NCI-H446 treated with DMSO at 0.1 percent for 48 hours (cell line): ENCODE results near the gene ACKR2.
A peak's percentile ranks its signal among the peaks of the same experiment; 100 is the strongest.
"Not testable (repeated sequence)": the region's sequence is repeated elsewhere in the genome, so short reads cannot be mapped to it uniquely, and the experiment has no call there.

ENCODE experiments used
- DNase-seq: peaks from one replicate; lab custom pipeline; 2025; lab: John Stamatoyannopoulos, UW

ACKR2 gene

DNA sequence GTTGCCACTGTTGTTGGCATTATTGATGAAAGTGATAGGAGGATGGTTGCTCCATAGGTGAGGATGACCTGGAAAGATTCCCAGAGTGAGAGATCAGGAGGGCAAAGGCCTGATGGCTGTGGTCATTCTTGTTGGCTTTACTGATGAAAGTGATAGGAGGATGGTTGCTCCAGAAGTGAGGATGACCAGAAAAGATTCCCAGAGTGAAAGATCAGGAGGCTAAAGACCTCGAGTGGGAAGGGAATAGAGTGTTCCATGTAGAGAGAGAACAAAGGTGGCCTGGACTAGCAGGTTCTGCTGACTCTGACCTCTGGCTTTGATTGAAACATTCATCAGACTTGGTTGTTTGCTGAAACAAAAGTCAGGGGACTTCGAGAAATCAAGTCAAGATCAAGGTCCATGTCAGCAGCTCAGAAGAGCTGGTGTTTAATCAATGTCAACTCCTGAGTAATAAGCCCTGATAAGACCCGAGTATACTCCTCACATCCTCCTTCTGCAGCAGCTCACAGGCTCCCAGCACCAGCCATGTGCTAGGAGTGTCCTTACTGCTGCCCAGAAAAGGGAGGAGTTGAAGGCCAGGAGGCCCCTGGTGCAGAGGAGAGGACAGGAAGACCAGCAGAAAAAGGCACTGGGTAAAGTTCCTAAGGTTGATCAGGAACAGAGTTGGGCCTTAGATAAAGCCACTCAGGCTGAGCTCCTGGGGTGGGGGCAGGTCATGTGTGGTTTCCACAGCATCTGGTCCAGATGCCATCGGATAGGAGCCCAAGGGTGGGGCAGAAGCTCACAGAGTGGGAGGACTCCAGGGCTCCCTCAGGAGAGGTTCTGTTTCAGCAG is 46.5 kb downstream of the ACKR2 start:
- DNase-seq, result no peak

DNA sequence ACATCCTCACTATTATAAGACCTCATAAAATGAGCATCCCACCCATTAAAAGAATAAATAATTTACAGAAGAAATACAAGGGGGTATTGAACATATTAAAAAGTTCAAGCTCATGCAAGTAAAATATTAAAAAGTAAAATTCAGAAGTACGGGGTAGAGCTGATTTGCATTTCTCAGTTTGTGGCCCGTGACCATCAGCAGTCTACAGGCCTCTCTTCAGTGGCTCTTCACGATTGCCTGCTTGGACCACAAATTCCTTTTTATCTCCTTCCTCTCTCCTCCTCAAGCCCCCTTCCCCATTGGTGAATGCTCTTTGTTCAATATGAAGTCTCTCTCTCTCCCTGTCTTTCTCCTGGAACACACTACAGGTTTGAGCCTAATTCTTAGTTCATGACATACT is 47.3 kb downstream of the ACKR2 start:
- no peak for DNase-seq

DNA sequence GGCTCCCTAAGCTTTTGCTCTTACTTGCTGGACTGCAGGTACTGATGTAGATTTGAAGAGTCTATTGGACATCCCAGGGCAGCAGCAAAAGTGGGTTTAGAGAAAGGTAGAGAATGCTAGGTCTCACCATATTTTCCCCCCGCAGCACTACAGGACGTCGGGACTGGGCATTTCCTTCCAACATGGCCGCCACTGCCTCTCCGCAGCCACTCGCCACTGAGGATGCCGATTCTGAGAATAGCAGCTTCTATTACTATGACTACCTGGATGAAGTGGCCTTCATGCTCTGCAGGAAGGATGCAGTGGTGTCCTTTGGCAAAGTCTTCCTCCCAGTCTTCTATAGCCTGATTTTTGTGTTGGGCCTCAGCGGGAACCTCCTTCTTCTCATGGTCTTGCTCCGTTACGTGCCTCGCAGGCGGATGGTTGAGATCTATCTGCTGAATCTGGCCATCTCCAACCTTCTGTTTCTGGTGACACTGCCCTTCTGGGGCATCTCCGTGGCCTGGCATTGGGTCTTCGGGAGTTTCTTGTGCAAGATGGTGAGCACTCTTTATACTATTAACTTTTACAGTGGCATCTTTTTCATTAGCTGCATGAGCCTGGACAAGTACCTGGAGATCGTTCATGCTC is 55.2 kb downstream of the ACKR2 start:
- no peak for DNase-seq

DNA sequence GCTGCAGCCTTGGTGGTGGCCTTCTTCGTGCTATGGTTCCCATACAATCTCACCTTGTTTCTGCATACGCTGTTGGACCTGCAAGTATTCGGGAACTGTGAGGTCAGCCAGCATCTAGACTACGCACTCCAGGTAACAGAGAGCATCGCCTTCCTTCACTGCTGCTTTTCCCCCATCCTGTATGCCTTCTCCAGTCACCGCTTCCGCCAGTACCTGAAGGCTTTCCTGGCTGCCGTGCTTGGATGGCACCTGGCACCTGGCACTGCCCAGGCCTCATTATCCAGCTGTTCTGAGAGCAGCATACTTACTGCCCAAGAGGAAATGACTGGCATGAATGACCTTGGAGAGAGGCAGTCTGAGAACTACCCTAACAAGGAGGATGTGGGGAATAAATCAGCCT is 56.0 kb downstream of the ACKR2 start:
- no peak for DNase-seq

DNA sequence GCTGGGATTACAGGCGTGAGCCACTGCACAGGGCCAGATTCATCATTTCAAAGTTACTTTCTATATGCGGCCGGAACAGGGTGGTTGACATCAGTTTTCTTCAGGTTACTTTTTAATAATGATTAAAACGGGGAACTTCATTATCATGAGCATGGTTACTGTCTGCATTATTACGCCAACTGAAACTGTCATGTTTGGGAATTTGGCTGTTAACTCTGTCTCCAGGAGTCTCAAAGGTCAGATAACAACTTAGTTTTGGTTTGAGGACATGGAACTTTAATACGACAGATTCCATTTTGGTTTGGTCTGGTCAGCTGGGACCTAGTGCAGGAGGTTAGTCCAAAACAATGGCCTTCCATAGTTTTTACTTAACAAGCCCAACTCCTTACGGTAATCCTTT is 57.9 kb downstream of the ACKR2 start:
- no peak for DNase-seq

DNA sequence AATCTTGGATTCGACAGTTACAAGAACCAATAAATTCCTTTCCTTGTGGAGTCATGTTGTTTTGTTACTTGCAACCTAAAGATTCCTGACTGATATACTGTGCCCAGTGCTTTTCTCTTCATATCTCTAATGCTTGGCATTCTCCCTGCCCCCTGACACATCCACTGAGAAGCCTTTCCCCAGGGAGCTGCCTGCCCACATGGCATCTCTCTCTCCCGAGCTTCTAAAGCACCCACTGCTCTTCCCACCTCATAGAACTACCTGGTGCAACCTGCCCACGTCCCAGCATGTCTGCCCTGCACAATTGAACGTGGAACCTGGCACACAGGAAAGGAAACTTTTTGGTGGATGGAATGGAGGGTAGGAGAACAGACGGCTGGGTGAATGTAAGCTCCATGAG is 59.6 kb downstream of the ACKR2 start:
- DNase-seq, result no peak

DNA sequence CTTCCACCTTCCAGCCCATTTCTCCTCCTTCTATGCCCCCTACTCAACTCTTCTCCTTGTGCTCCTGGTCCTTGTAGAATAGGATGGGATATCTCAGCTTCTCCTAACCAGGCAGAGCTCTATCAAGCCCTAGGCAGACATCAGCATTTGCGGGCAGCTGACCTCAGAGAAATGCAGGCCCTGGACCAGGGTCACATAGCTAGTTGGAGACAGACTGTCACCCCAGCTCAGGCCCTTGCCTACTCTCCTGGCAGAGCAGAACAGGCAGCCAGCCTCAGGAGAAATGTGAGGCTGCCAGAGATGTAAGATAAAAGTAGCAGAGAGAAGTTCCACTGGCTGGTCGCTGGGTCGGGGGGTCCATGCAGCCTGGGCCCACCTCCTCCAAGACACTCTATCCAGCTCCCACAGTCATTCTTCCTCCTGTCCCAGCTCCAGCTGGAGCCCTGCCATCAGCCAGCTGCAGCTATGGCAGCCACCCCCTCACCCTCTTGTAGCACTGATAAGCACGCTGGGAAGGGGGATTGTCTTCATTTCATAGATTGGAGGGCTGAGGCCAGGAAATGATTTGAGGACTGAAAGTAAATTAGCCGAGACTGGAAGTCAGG is 62.4 kb downstream of the ACKR2 start:
- DNase-seq, result no peak

DNA sequence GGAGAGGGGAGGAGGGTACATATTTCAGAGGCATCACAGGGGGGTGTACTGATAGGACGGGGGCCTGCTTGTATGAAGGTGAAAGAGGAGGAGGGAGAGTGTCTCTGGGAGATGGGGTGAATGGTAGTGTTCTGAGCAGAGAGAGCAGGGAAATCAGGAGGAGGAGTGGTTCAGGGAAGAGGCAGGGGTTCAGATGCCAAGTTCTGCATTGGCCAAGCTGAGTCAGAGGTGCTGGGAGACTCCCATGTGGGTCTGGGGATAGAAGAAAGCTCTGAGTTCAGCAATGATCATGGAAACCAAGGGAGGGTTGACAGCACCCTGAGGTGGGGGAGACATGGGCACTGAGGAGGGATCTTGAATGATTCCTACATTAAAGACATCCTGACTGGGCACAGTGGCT is 63.5 kb downstream of the ACKR2 start:
- DNase-seq, result no peak

DNA sequence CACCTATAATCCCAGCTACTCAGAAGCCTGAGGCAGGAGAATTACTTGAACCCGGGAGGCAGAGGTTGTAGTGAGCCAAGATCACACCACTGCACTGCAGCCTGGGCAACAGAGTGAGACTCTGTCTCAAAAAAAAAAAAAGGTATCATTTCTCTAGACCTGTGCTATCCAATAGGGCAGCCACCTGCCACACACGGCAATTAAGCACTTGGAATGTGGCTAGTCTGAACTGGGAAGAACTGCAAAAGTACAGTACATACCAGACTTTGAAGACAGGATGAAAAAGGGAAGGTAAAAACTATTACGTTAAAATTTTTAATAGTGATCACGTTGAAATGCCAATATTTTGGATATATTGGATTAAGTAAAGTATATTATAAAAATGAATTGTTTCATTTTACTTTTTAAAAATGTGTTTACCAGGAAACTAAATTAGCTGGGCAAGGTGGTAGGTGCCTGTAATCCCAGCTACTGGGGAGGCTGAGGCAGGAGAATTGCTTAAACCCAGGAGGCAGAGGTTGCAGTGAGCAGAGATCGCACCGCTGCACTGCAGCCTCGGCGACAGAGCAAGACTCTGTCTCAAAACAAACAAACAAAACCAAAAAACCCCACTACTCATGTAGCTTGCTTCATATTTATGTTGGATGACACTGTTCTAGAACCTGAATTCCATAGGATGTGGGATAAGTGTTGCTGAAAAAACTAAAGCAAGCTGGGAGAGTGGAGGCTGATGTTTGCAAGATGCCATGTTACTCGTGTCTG is 64.2 kb downstream of the ACKR2 start:
- DNase-seq, result no peak

DNA sequence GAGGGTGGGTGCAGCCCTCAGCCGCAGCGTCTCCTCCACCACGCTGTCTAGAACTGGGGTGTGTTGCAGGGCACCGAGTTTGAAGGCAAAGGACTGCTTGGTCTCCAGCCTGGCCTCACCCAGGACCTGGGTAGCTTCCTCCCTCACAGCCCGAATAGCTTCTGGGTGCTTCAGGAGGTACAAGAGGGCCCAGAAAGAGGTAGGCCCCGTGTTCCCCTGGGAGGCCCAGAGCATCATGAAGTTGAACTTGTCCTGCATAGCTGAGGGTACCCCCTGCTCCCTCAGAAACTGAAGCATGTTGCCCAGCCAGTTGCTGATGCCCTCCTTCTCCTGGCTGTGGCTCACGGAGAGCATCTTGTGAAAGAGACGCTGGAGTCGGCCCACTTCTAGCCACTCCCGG is 65.5 kb downstream of the ACKR2 start:
- DNase-seq, result no peak

DNA sequence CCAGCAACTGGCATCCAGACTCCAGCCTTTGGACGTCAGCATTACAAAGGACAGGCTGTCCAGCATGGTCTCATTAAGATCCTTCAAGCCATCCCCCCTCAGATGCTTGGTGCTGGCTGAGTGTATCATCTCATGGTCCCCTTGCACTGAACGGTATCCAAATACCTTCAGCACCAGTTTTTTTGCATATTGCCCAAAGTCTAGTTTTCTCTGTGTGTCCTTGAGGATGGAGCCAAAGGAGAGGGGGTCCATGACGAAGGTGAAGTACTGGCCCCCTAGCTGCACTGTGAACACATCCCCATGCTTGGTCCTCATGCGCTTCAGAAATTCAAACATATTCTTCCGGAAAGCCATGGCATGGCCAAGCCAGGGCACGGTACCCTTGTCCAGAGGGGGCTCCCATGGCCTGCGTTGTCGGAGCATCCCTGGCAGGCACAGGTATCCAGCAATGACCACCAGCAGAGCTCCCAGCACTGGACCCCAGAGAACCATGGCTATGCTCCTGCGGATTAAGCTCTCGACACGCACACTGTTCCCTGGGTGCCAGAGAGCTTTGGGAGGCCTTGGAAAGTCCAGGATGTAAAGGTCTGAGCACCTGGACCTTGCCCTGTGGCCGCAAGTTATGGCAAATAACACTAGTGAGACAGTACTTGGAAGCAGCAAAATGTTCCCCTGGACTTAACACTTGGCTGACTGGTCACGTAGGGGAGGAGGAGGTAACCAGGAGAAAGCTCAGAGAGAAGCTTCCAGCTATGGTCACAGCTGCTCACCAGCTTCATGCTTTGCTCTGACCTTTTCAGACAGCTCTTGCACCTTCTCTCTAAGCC is 66.3 kb downstream of the ACKR2 start, which contains the start of gene CYP8B1:
TSS of gene CYP8B1 (minus strand) at position 555 of the 827 bp plus-strand sequence. CDS start at position 492, 63 bp downstream.
- DNase-seq, result no peak

DNA sequence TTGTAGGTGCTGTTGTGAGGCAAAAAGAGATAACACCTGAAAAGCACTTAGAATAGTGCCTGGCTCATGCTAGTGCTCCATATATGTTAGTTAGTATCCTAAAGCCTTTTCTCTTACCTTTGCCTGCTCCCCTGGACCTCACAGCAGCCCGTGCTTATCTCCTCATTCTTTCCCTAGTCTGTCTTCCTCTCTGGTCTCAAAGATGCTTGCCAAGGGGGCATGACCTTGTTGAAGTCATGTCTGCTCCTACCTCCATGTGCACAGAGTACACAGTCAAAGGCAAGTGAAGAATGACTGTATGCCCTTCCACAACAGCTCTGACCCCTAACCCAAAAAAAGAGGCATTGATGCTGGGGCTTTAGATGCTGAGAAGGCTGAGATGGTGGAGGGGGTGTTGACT is 67.2 kb downstream of the ACKR2 start:
- no peak for DNase-seq

DNA sequence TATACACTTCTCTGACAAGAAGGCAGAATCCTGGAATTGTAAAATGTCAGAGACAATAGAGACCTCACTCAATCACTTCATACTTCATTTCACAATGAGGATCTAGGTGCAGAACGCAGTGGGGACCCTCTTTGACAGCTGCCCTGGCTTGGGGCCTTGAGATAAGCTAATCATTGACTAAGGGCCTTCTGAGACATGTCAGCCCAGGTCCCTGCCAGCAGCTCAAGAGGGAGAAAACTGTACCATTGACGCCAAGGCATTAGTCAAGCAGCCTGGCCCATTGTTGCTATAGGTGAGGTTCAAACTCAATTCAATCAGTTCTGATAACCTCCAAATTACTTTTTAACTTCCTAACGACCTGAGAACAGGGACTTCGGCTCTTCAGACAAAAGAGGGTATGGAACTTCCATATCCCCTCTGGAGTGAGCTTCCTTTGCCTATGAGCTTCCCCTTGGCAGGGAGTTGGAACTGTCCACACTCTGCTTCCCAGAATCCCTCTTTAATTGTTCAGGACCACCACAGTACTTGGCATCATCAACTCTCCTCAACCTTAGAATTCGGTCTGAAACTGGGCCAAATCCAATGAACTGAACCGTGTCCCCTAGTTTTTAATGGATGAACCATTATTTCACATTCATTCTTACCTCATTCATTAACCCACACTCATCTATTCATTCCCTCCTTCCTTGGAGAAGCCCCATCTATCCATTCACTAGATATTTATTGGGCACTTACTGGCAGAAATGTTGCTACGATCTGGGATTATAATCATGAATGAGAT is 67.9 kb downstream of the ACKR2 start:
- no peak for DNase-seq

DNA sequence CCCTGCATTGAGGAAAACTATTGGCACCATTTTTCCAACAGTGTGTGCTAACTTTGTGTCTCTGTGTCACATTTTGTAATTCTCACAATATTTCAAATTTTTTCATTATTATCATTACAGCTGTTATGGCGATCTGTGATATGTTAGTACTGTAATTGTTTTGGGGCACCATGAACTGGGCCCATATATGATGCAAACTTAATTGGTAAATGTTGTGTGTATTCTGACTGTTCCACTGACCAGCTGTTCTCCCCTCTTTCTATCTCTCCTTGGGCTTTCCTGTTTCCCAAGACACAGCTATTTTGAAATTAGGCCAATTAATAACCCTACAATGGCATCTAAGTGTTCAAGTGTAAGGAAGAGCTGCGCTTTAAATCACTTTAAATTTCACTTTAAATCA is 68.6 kb downstream of the ACKR2 start:
- no peak for DNase-seq

DNA sequence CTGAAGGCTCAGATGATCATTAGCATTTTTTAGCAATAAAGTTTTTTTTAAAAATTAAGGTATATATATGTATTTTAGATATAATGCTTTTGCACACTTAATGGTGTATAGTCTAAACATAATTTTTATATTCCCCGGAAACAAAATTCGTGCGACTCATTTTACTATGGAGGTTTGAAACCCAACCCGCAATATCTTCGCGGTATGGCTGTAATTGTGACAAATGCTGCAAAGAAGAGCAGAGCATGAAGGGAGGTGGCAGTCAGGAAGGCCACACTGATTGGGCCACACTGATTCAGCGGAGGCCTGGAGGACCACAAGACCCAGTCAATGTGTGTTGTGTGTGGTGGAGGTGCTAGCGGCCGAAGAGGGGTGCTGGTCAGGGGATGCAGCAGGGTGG is 70.9 kb downstream of the ACKR2 start:
- no peak for DNase-seq

DNA sequence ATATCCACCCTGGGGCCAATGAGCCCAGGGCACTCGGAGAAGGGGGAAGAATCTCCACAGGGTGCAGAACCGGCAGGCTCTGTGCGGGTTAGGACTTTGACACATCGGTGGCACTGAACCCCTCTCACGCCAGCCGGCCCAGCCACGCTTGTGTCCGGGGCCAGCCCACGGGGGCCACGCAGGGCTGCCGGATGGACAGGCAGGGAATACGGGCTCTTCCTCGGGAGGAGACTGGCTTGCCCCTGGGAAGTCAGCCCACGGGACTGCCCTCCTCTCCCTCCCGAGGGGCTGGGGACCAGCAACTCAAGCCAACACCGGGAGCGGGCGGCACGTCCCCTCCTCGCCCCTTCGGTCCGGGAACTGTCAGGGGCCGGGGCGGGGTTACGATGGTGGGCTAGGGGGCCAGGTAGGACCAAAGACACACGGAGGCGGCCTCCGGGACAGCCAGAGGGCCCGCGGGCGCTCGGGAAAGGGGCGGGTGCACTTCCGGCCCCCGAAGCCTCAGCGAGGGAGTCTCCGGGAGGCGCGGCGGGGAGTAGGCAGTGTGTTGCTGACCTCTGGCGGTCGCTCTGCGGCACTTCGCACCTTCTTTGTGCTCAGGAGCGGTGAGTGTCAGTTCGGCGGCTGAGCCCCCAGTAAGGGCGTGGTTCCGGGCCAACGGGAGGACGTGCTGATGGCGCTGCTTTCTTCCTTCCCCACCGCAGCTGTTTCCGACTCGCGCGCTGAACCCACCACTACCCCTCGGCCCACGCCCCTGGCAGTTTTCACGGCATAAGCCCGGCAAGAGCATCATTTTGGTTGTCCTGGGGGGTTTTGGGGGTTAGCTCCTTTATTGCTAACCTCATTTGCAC is 71.6 kb downstream of the ACKR2 start:
- DNase-seq, result peak; percentile 35

DNA sequence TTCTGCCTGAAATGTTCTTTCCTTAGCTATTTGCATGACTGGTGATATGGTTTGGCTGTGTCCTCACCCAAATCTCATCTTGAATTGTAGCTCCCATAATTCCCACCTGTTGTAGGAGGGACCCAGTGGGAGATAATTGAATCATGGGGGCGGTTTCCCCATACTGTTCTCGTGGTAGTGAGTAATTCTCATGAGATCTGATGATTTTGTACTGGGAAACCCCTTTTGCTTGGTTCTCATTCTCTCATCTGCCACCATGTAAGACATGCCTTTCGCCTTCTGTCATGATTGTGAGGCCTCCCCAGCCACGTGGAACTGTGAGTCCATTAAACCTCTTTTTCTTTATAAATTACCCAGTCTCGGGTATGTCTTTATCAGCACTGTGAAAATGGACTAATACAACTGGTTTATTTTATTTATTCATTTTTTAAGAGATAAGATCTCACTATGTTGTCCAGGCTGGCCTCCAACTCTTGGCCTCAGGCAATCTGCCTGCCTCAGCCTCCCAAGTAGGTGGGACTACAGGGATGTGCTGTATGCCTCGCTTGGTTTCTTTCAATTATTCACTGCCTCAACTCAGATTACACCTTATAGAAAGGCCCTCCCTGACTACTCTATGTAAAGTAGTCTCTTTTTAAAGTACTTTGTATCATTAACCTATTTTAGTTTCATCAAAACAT is 74.1 kb downstream of the ACKR2 start:
- not testable (repeated sequence) for DNase-seq

DNA sequence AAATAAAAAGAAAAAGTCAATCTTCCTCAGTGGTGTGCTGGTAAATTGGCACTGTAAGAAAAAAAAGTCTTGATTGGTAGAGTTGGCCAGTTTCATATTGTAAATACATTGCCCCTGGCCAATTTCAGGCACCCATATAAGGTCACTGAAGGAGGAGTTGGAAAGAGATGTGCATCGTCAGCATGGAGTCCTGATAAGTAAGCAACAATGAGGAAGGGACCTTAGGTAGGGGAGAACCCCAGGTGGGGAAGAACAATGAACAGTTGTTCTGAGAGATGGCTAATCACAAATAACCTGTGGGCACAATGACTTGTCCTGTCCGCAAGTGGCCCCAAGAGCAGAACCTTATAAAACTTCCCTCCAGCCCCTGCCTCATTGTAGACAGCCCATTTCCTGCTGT is 75.1 kb downstream of the ACKR2 start:
- DNase-seq, result no peak

DNA sequence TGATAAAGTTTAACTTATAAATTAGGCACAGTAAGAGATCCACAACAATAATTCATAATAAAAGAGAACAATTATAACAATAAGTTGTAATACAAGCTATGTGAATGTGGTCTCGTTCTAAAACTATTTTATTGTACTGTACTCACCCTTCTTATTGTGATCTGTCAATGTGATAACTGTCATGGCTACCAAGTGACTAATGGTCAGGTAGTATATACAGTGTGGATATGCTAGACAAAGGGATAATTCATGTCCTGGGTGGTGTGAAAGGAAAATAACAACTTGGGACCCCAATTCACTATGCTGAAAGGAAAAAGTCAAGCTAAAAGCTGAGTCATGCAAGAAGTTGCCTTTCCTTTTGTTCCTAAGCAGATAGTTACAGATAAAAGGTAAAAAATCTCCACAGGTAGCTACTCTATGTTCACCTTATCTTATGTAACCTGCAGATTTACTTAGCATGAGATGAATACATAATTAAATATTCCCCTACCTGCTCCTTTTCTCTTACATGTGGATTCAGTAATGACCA is 77.1 kb downstream of the ACKR2 start:
- DNase-seq, result no peak
